ENCODE data around the gene WDR18.

DNA sequence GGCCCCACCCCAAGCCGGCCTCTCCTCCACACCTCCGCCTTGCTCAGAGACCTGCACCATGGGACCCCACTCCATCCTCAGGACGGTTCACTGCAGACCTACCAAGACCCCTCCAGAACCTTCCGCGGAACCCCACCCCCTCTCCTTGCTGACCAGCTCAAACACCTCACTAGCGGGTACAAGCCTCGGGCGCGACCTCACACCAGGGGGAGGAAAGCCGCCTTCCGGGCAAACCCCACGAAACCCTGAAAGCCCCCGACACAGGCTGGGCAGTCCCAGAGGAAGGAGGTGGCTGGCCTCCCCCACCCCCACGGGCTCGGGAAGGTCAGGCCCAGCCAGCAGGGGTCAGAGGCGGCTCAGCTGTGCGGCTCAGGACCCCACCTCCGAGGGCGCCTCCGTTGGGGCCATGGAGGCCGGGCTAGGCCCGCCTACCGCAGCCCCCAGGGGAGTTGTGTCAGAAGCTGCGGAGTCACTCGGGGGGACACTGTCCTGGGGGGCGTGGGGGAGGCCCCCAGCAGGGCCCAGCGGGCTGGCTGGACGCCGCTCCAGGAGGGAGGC, 25.9 kb downstream of the WDR18 start:
- no peak for TF ChIP-seq REST (IDR thresholded peaks at IDR 0.05; ENCODE audit: borderline replicate concordance)
- no peak for TF ChIP-seq SMC3 (conservative IDR thresholded peaks at IDR 0.05; ENCODE audit: poor library complexity)
- TF ChIP-seq, protein P1, sequence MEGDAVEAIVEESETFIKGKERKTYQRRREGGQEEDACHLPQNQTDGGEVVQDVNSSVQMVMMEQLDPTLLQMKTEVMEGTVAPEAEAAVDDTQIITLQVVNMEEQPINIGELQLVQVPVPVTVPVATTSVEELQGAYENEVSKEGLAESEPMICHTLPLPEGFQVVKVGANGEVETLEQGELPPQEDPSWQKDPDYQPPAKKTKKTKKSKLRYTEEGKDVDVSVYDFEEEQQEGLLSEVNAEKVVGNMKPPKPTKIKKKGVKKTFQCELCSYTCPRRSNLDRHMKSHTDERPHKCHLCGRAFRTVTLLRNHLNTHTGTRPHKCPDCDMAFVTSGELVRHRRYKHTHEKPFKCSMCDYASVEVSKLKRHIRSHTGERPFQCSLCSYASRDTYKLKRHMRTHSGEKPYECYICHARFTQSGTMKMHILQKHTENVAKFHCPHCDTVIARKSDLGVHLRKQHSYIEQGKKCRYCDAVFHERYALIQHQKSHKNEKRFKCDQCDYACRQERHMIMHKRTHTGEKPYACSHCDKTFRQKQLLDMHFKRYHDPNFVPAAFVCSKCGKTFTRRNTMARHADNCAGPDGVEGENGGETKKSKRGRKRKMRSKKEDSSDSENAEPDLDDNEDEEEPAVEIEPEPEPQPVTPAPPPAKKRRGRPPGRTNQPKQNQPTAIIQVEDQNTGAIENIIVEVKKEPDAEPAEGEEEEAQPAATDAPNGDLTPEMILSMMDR (IDR thresholded peaks at IDR 0.05; ENCODE audit: poor library complexity, severe bottlenecking): no peak
- no peak for TF ChIP-seq EP300 (conservative IDR thresholded peaks at IDR 0.05; ENCODE audit: poor library complexity, severe bottlenecking)
- TF ChIP-seq POLR2AphosphoS5 (IDR thresholded peaks at IDR 0.05): no peak
- TF ChIP-seq RAD21 (conservative IDR thresholded peaks at IDR 0.05): no peak
- TF ChIP-seq EZH2 (IDR thresholded peaks at IDR 0.05; ENCODE audit: borderline replicate concordance, insufficient read depth, low read length, poor library complexity, severe bottlenecking): no peak
